OCI-LY1 (cell line): ENCODE measurements around the gene MACROD2.

Source experiments
- H2AFZ ChIP-seq: fragments of 200-600 bp; sonication (generic), shearing (Covaris generic); 2 replicates; pipeline ENCODE4 v1.6.0; 2014; ENCODE audit warnings: antibody characterized with exemption, mild to moderate bottlenecking, low read length
- H3F3A ChIP-seq: fragments of 200-600 bp; sonication (generic), shearing (Covaris generic); 2 replicates; pipeline ENCODE4 v1.6.0; 2014; ENCODE audit warnings: mild to moderate bottlenecking, antibody characterized with exemption, low read length, moderate library complexity; ENCODE audit not compliant: insufficient read depth
- H3K27ac ChIP-seq: fragments of 200-600 bp; sonication (generic); 2 replicates; pipeline ENCODE4 v1.5.1; 2014; ENCODE audit warnings: low read length, mixed run types, mild to moderate bottlenecking, low read depth; ENCODE audit not compliant: poor library complexity, severe bottlenecking
- H3K27me3 ChIP-seq: fragments of 200-600 bp; sonication (generic); 2 replicates; pipeline ENCODE4 v1.6.0; 2014; ENCODE audit warnings: antibody characterized with exemption, mild to moderate bottlenecking, low read length, moderate library complexity; ENCODE audit not compliant: insufficient read depth
- H3K36me3 ChIP-seq: fragments of 200-600 bp; sonication (generic); 2 replicates; pipeline ENCODE4 v1.6.1; 2014; ENCODE audit warnings: mild to moderate bottlenecking, antibody characterized with exemption, low read length, moderate library complexity, mixed read lengths; ENCODE audit not compliant: insufficient read depth
- H3K4me1 ChIP-seq: fragments of 200-600 bp; sonication (generic); 2 replicates; pipeline ENCODE4 v1.5.1; 2014; ENCODE audit warnings: mild to moderate bottlenecking, low read length, moderate library complexity; ENCODE audit not compliant: insufficient read depth, severe bottlenecking
- H3K4me2 ChIP-seq: fragments of 200-600 bp; sonication (generic), shearing (Covaris generic); 2 replicates; pipeline ENCODE4 v1.6.1; 2014; ENCODE audit warnings: low read length
- H3K4me3 ChIP-seq: fragments of 200-600 bp; sonication (generic); 2 replicates; pipeline ENCODE4 v1.5.1; 2014; ENCODE audit warnings: low read length, low read depth, mild to moderate bottlenecking, mixed read lengths; ENCODE audit not compliant: poor library complexity, severe bottlenecking
- H3K79me2 ChIP-seq: fragments of 200-600 bp; shearing (Covaris generic); 2 replicates; pipeline ENCODE4 v1.6.1; 2016; ENCODE audit warnings: mixed run types, low read length, mixed read lengths; ENCODE audit not compliant: insufficient read depth
- H3K9ac ChIP-seq: fragments of 200-600 bp; sonication (generic), shearing (Covaris generic); 2 replicates; pipeline ENCODE4 v1.6.1; 2014; ENCODE audit warnings: mild to moderate bottlenecking, low read length, mixed read lengths
- H3K9me2 ChIP-seq: fragments of 200-600 bp; sonication (generic), shearing (Covaris generic); 2 replicates; pipeline ENCODE4 v1.6.1; 2014; ENCODE audit warnings: low read depth, mild to moderate bottlenecking, low read length, mixed read lengths
- H3K9me3 ChIP-seq: fragments of 200-600 bp; shearing (Covaris generic); 2 replicates; pipeline ENCODE4 v1.6.1; 2014; ENCODE audit warnings: low read length, mixed read lengths
- H4K20me1 ChIP-seq: fragments of 200-600 bp; sonication (generic), shearing (Covaris generic); 2 replicates; pipeline ENCODE4 v1.6.0; 2016; ENCODE audit warnings: mild to moderate bottlenecking, low read length; ENCODE audit not compliant: insufficient read depth
- EZH2 ChIP-seq: fragments of 200-600 bp; sonication (generic), shearing (Covaris generic); IDR thresholded peaks from 2 replicates; pipeline ENCODE4 v1.8.0; 2017; ENCODE audit warnings: borderline replicate concordance, mixed run types, mild to moderate bottlenecking, antibody characterized with exemption, low read length, moderate library complexity, mixed read lengths
- TF ChIP-seq, protein P1 (sequence below): fragments of 200-600 bp; sonication (generic), shearing (Covaris generic); IDR thresholded peaks from 2 replicates; pipeline ENCODE4 v1.5.1; 2017; ENCODE audit warnings: mild to moderate bottlenecking, antibody characterized with exemption, low read length, moderate library complexity, mixed read lengths

MACROD2 gene

GRCh38 chr20:15637950-15638754, 1642.8 kb downstream of the MACROD2 start:
- Histone ChIP-seq H3K27me3 (no peaks in the 10 kb centered on the region), H3K9me2 (no peaks in the 10 kb centered on the region), H3K27ac (no peak overlapping the region), H2AFZ (no peak overlapping the region), H3K4me2 (no peak overlapping the region), H3K9ac (no peak overlapping the region), H3K4me1 (no peaks in the 10 kb centered on the region), H3K9me3 (no peaks in the 10 kb centered on the region), H3K36me3 (no peaks in the 10 kb centered on the region), H3K79me2 (no peaks in the 10 kb centered on the region), H3F3A (no peaks in the 10 kb centered on the region), H3K4me3 (no peak overlapping the region), H4K20me1 (no peaks in the 10 kb centered on the region)
- TF ChIP-seq EZH2 = no peak
- TF ChIP-seq, protein P1, sequence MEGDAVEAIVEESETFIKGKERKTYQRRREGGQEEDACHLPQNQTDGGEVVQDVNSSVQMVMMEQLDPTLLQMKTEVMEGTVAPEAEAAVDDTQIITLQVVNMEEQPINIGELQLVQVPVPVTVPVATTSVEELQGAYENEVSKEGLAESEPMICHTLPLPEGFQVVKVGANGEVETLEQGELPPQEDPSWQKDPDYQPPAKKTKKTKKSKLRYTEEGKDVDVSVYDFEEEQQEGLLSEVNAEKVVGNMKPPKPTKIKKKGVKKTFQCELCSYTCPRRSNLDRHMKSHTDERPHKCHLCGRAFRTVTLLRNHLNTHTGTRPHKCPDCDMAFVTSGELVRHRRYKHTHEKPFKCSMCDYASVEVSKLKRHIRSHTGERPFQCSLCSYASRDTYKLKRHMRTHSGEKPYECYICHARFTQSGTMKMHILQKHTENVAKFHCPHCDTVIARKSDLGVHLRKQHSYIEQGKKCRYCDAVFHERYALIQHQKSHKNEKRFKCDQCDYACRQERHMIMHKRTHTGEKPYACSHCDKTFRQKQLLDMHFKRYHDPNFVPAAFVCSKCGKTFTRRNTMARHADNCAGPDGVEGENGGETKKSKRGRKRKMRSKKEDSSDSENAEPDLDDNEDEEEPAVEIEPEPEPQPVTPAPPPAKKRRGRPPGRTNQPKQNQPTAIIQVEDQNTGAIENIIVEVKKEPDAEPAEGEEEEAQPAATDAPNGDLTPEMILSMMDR = no peak

GRCh38 chr20:15638816-15639215, 1643.5 kb downstream of the MACROD2 start:
- Histone ChIP-seq H3K9ac (no peak overlapping the region), H3F3A (no peaks in the 10 kb centered on the region), H4K20me1 (no peaks in the 10 kb centered on the region), H3K4me1 (no peaks in the 10 kb centered on the region), H3K27me3 (no peaks in the 10 kb centered on the region), H3K79me2 (no peaks in the 10 kb centered on the region), H3K9me3 (no peaks in the 10 kb centered on the region), H3K4me2 (no peak overlapping the region), H3K9me2 (no peaks in the 10 kb centered on the region), H3K27ac (no peak overlapping the region), H2AFZ (no peak overlapping the region), H3K36me3 (no peaks in the 10 kb centered on the region), H3K4me3 (no peak overlapping the region)
- TF ChIP-seq EZH2 = no peak
- TF ChIP-seq, protein P1 = no peak

- Histone ChIP-seq H3K27me3 (no peaks in the 10 kb centered on the region), H3K4me1 (no peaks in the 10 kb centered on the region), H3K9ac (no peak overlapping the region), H3F3A (no peaks in the 10 kb centered on the region), H3K9me3 (no peaks in the 10 kb centered on the region), H3K79me2 (no peaks in the 10 kb centered on the region), H2AFZ (no peak overlapping the region), H3K4me2 (no peak overlapping the region), H3K27ac (no peak overlapping the region), H4K20me1 (no peaks in the 10 kb centered on the region), H3K36me3 (no peaks in the 10 kb centered on the region), H3K9me2 (no peaks in the 10 kb centered on the region), H3K4me3 (no peak overlapping the region)
- TF ChIP-seq, protein P1 = no peak
- no peak for TF ChIP-seq EZH2
These were observed 1644.5 kb downstream of the MACROD2 start for GRCh38 chr20:15639839-15640238.
